IMR-90 (cell line): Measurements from ENCODE around the gene DCAF10. TPM values are rescaled to one million over a fixed set of nuclear protein-coding genes. Genes with fewer than 3 reads are reported as not detected.

Source experiments
- ATAC-seq: fragments of 200-7000 bp; cut with Tn5 transposase; 2 replicates; pipeline ENCODE4 v1.9.1; 2020; ENCODE audit warnings: low read depth, mild to moderate bottlenecking, moderate library complexity
- BruUV-seq: library from RNA; stranded (reverse); fragments of 400-500 nt; replicated peaks from 2 replicates; lab custom pipeline; 2021; lab: Mats Ljungman, UMichigan
- CTCF ChIA-PET: fragments of 300-600 bp; formaldehyde crosslinking; extraction: SDS; loops from one replicate; lab custom pipeline; 2021; ENCODE audit warnings: antibody characterized with exemption; lab: Yijun Ruan, JAX
- POLR2A ChIA-PET: fragments of 300-600 bp; sonication (Branson Sonifier 250); formaldehyde crosslinking; loops from one replicate; lab custom pipeline; 2022; ENCODE audit warnings: antibody characterized with exemption; ENCODE audit not compliant: unreplicated experiment; lab: Charles Lee
- DNase-seq: peaks from one replicate; pipeline ENCODE4 v3.0.0; 2013
- H2AFZ ChIP-seq: replicated peaks from 2 replicates; pipeline ENCODE3; 2013; ENCODE audit warnings: low read length, mild to moderate bottlenecking; ENCODE audit not compliant: poor library complexity
- H2AK5ac ChIP-seq: 2 replicates; pipeline ENCODE4 v1.6.1; 2013; ENCODE audit warnings: low read depth, low read length, inconsistent platforms
- H2AK9ac ChIP-seq: replicated peaks from 2 replicates; pipeline ENCODE3; 2013; ENCODE audit warnings: mild to moderate bottlenecking, low read depth, low read length, moderate library complexity; ENCODE audit not compliant: poor library complexity
- H2BK120ac ChIP-seq: 2 replicates; pipeline ENCODE4 v1.6.1; 2013; ENCODE audit warnings: low read depth, low read length, inconsistent platforms
- H2BK15ac ChIP-seq: 3 replicates; pipeline ENCODE4 v1.6.1; 2013; ENCODE audit warnings: low read depth, low read length, inconsistent platforms
- H2BK20ac ChIP-seq: 2 replicates; pipeline ENCODE4 v1.6.1; 2013; ENCODE audit warnings: low read depth, mild to moderate bottlenecking, inconsistent platforms, low read length, moderate library complexity
- H2BK5ac ChIP-seq: 2 replicates; pipeline ENCODE4 v1.6.1; 2013; ENCODE audit warnings: mild to moderate bottlenecking, low read depth, low read length, inconsistent platforms; ENCODE audit not compliant: poor library complexity, severe bottlenecking
- H3K14ac ChIP-seq: replicated peaks from 2 replicates; pipeline ENCODE4 v1.6.1; 2013; ENCODE audit warnings: low read depth, low read length, inconsistent platforms
- H3K18ac ChIP-seq: 2 replicates; pipeline ENCODE4 v1.6.1; 2013; ENCODE audit warnings: low read depth, low read length, control low read depth
- H3K23ac ChIP-seq: 2 replicates; pipeline ENCODE4 v1.6.1; 2013; ENCODE audit warnings: low read depth, low read length, inconsistent platforms
- H3K27ac ChIP-seq: 2 replicates; pipeline ENCODE4 v1.5.1; 2013; ENCODE audit warnings: mild to moderate bottlenecking, control low read depth, low read length; ENCODE audit not compliant: insufficient read depth
- H3K27me3 ChIP-seq: 2 replicates; pipeline ENCODE4 v1.6.1; 2013; ENCODE audit warnings: low read length; ENCODE audit not compliant: control insufficient read depth, insufficient read depth
- H3K36me3 ChIP-seq: 2 replicates; pipeline ENCODE4 v1.6.1; 2013; ENCODE audit warnings: low read length, mixed read lengths; ENCODE audit not compliant: control insufficient read depth, insufficient read depth
- H3K4ac ChIP-seq: 2 replicates; pipeline ENCODE4 v1.6.1; 2013; ENCODE audit warnings: low read depth, low read length, inconsistent platforms
- H3K4me1 ChIP-seq: 2 replicates; pipeline ENCODE4 v1.6.1; 2013; ENCODE audit warnings: low read length, mixed read lengths; ENCODE audit not compliant: control insufficient read depth, insufficient read depth
- H3K4me2 ChIP-seq: 2 replicates; pipeline ENCODE4 v1.6.1; 2013; ENCODE audit warnings: low read depth, mild to moderate bottlenecking, control low read depth, low read length, moderate library complexity
- H3K4me3 ChIP-seq: 2 replicates; pipeline ENCODE4 v1.5.1; 2013; ENCODE audit warnings: low read depth, mild to moderate bottlenecking, control low read depth, low read length, moderate library complexity; ENCODE audit not compliant: insufficient read depth
- H3K56ac ChIP-seq: 2 replicates; pipeline ENCODE4 v1.6.1; 2013; ENCODE audit warnings: low read length, inconsistent platforms; ENCODE audit not compliant: insufficient read depth; ENCODE audit errors: extremely low read depth
- H3K79me1 ChIP-seq, 2 experiments: 2 replicates each; pipeline ENCODE4 v1.6.1; 2013; ENCODE audit warnings: low read length in 2 of 2, inconsistent platforms in 1 of 2, low read depth in 1 of 2
- H3K9ac ChIP-seq: 2 replicates; pipeline ENCODE4 v1.6.1; 2013; ENCODE audit warnings: low read depth, low read length, control low read depth
- H3K9me1 ChIP-seq: 2 replicates; pipeline ENCODE4 v1.6.1; 2013; ENCODE audit warnings: low read length, inconsistent platforms; ENCODE audit not compliant: insufficient read depth
- H3K9me3 ChIP-seq: 2 replicates; pipeline ENCODE4 v1.6.1; 2013; ENCODE audit warnings: low read length; ENCODE audit not compliant: control insufficient read depth, insufficient read depth
- H4K20me1 ChIP-seq: 2 replicates; pipeline ENCODE4 v1.6.1; 2013; ENCODE audit warnings: low read length, inconsistent platforms; ENCODE audit not compliant: insufficient read depth
- H4K5ac ChIP-seq: 2 replicates; pipeline ENCODE4 v1.6.1; 2013; ENCODE audit warnings: mild to moderate bottlenecking, low read depth, low read length, control low read depth
- H4K8ac ChIP-seq, 2 experiments: 2 replicates each; pipeline ENCODE4 v1.6.1; 2013; ENCODE audit warnings: low read depth in 2 of 2, low read length in 2 of 2, control low read depth in 1 of 2, inconsistent platforms in 1 of 2
- H4K91ac ChIP-seq: 2 replicates; pipeline ENCODE4 v1.6.1; 2013; ENCODE audit warnings: low read depth, low read length, inconsistent platforms; ENCODE audit not compliant: insufficient read depth
- BHLHE40 ChIP-seq: fragments of 150-350 bp; IDR thresholded peaks from 2 replicates; pipeline ENCODE4 v1.6.1; 2016; ENCODE audit warnings: mild to moderate bottlenecking, low read depth, low read length
- CEBPB ChIP-seq: IDR thresholded peaks from 2 replicates; pipeline ENCODE4 v1.6.1; 2012; ENCODE audit warnings: low read depth, low read length, improper control_type of control experiment
- CHD1 ChIP-seq: IDR thresholded peaks from 2 replicates; pipeline ENCODE4 v1.6.1; 2012; ENCODE audit warnings: low read depth, low read length, improper control_type of control experiment
- FOS ChIP-seq: fragments of 150-350 bp; IDR thresholded peaks from 2 replicates; pipeline ENCODE4 v1.6.1; 2016; ENCODE audit warnings: low read depth, low read length
- MAFK ChIP-seq: IDR thresholded peaks from 2 replicates; pipeline ENCODE4 v1.6.1; 2012; ENCODE audit warnings: low read depth, low read length, improper control_type of control experiment
- MAZ ChIP-seq: IDR thresholded peaks from 2 replicates; pipeline ENCODE4 v1.6.1; 2012; ENCODE audit warnings: low read depth, mild to moderate bottlenecking, low read length, improper control_type of control experiment, moderate library complexity, borderline replicate concordance
- MXI1 ChIP-seq: IDR thresholded peaks from 2 replicates; pipeline ENCODE4 v1.6.1; 2012; ENCODE audit warnings: low read depth, mild to moderate bottlenecking, low read length, moderate library complexity, borderline replicate concordance
- POLR2A ChIP-seq: IDR thresholded peaks from 2 replicates; pipeline ENCODE4 v1.6.1; 2012; ENCODE audit warnings: mild to moderate bottlenecking, low read depth, low read length
- RAD21 ChIP-seq: IDR thresholded peaks from 2 replicates; pipeline ENCODE4 v1.6.1; 2012; ENCODE audit warnings: low read length, improper control_type of control experiment
- RCOR1 ChIP-seq: IDR thresholded peaks from 2 replicates; pipeline ENCODE4 v1.6.1; 2012; ENCODE audit warnings: mild to moderate bottlenecking, low read length, improper control_type of control experiment; ENCODE audit not compliant: insufficient replicate concordance
- RFX5 ChIP-seq: IDR thresholded peaks from 2 replicates; pipeline ENCODE4 v1.8.0; 2012; ENCODE audit warnings: low read depth, mild to moderate bottlenecking, low read length, moderate library complexity
- SMC3 ChIP-seq: fragments of 150-350 bp; IDR thresholded peaks from 2 replicates; pipeline ENCODE4 v1.6.1; 2016; ENCODE audit warnings: low read depth, mild to moderate bottlenecking, antibody characterized with exemption, low read length, moderate library complexity
- WGBS, 2 experiments: methylation state at CpG; one replicate each; pipeline versions ENCODE4 v1.1.5 to v1.1.7; 2013; ENCODE audit warnings: missing lambda C conversion rate in 2 of 2; ENCODE audit not compliant: insufficient read length in 1 of 2; ENCODE audit errors: extremely low coverage in 2 of 2; 5-methylcytosine and 5-hydroxymethylcytosine counted together
- dilution Hi-C: fragments of 300-500 bp; cut with HindIII; formaldehyde crosslinking; loops from one replicate; pipeline ENCODE4 v1.14.3; 2018; ENCODE audit warnings: low sequenced_read_pairs; ENCODE audit not compliant: unreplicated experiment
- in situ Hi-C: fragments of 300-500 bp; cut with MboI; formaldehyde crosslinking; loops from 3 replicates; pipeline ENCODE4 v1.14.3; 2019; ENCODE audit warnings: low sequenced_read_pairs, inconsistent platforms, mixed read lengths
- intact Hi-C: fragments of 100-400 bp; cut with micrococcal nuclease; formaldehyde crosslinking; loops from 2 replicates; pipeline ENCODE4 v1.10.0; 2022
- polyA plus RNA-seq, 3 experiments: library from polyadenylated mRNA; depleted of rRNA; stranded (reverse); fragments of >200 nt; gene quantifications; 2 replicates each; pipeline ENCODE4 v1.2.3, GENCODE V29; 2012; ENCODE audit warnings: low replicate concordance in 1 of 3
- total RNA-seq: library from RNA; depleted of rRNA; stranded (reverse); fragments of >200 nt; gene quantifications from 2 replicates; pipeline ENCODE4 v1.2.3, GENCODE V29; 2012
- TF ChIP-seq, protein P1 (sequence below): fragments of 150-350 bp; IDR thresholded peaks from 2 replicates; pipeline ENCODE4 v1.6.1; 2016; ENCODE audit warnings: low read depth, mild to moderate bottlenecking, low read length, moderate library complexity, borderline replicate concordance
- TF ChIP-seq, protein P2 (sequence below): conservative IDR thresholded peaks from 2 replicates; pipeline ENCODE4 v1.5.1; 2012; ENCODE audit warnings: mild to moderate bottlenecking, low read depth, low read length, improper control_type of control experiment

Gene DCAF10
- total and polyA plus RNA-seq, 2 of the 4 experiments (the other 2 are of a cell fraction) = 17.1 to 19.4 TPM

GRCh38 chr9:37836386-37836785, 35.8 kb downstream of the DCAF10 start:
- H3K14ac ChIP-seq = no peak overlapping the region
- intact Hi-C loops (no loop called here), in situ Hi-C loops (no loop called here), dilution Hi-C loops (no loop called here)
- H3K9me1 ChIP-seq = no peaks in the 10 kb centered on the region; the same call in 1 of the 2 replicates
- TF ChIP-seq BHLHE40 (no peak), RCOR1 (no peak), POLR2A (no peak), CHD1 (no peak), RAD21 (no peak), FOS (no peak), MAZ (no peak), CEBPB (no peak), MAFK (no peak), SMC3 (no peak), RFX5 (no peak), MXI1 (no peak)
- TF ChIP-seq, protein P1, sequence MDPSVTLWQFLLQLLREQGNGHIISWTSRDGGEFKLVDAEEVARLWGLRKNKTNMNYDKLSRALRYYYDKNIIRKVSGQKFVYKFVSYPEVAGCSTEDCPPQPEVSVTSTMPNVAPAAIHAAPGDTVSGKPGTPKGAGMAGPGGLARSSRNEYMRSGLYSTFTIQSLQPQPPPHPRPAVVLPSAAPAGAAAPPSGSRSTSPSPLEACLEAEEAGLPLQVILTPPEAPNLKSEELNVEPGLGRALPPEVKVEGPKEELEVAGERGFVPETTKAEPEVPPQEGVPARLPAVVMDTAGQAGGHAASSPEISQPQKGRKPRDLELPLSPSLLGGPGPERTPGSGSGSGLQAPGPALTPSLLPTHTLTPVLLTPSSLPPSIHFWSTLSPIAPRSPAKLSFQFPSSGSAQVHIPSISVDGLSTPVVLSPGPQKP = no peak
- TF ChIP-seq, protein P2, sequence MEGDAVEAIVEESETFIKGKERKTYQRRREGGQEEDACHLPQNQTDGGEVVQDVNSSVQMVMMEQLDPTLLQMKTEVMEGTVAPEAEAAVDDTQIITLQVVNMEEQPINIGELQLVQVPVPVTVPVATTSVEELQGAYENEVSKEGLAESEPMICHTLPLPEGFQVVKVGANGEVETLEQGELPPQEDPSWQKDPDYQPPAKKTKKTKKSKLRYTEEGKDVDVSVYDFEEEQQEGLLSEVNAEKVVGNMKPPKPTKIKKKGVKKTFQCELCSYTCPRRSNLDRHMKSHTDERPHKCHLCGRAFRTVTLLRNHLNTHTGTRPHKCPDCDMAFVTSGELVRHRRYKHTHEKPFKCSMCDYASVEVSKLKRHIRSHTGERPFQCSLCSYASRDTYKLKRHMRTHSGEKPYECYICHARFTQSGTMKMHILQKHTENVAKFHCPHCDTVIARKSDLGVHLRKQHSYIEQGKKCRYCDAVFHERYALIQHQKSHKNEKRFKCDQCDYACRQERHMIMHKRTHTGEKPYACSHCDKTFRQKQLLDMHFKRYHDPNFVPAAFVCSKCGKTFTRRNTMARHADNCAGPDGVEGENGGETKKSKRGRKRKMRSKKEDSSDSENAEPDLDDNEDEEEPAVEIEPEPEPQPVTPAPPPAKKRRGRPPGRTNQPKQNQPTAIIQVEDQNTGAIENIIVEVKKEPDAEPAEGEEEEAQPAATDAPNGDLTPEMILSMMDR = no peak
- H3K36me3 ChIP-seq = peaks cover 10% of the 10 kb centered on the region
- no peak overlapping the region for H2AK5ac ChIP-seq
- no peak overlapping the region for H3K9ac ChIP-seq
- no peak overlapping the region for H2BK120ac ChIP-seq
- WGBS, 2 experiments = no CpG with 5 or more reads among the region's 2 CpGs
- no peaks in the 10 kb centered on the region for H3K9me3 ChIP-seq
- no peaks in the 10 kb centered on the region for H3K27me3 ChIP-seq
- H2AK9ac ChIP-seq = no peak overlapping the region
- H3K4me3 ChIP-seq = no peak overlapping the region
- ATAC-seq = no peak
- H4K20me1 ChIP-seq = peaks cover 4% of the 10 kb centered on the region; the same call in 1 of the 2 replicates
- DNase-seq = no peak
- H3K4me1 ChIP-seq = peaks cover 6% of the 10 kb centered on the region
- ChIA-PET POLR2A (no interaction called here), CTCF (no interaction called here)
- H2BK5ac ChIP-seq = no peak overlapping the region
- H4K5ac ChIP-seq = no peak overlapping the region
- no peak overlapping the region for H4K91ac ChIP-seq
- no TSS peak for BruUV-seq
- H2AFZ ChIP-seq = no peak overlapping the region
- no peak overlapping the region for H4K8ac ChIP-seq
- no peak overlapping the region for H2BK20ac ChIP-seq
- H3K27ac ChIP-seq = no peak overlapping the region
- H3K4ac ChIP-seq = no peak overlapping the region
- H3K4me2 ChIP-seq = no peak overlapping the region
- H3K18ac ChIP-seq = no peak overlapping the region
- H2BK15ac ChIP-seq = no peak overlapping the region
- no peak overlapping the region for H3K56ac ChIP-seq
- peaks cover 17 to 27% of the 10 kb centered on the region in 2 experiments for H3K79me1 ChIP-seq
- H3K23ac ChIP-seq = no peak overlapping the region
